Smooth muscle cell (in vitro differentiated cells): ENCODE measurements around the gene TMEM19. TPM values are rescaled to one million over a fixed set of nuclear protein-coding genes. Genes with fewer than 3 reads are reported as not detected.

ENCODE experiments used
- DNase-seq: peaks from one replicate; lab custom pipeline; 2025; ENCODE audit not compliant: unreplicated experiment; lab: John Stamatoyannopoulos, UW
- H2AFZ ChIP-seq: fragments of 200-600 bp; sonication (generic); 2 replicates; pipeline ENCODE4 v1.6.0; 2016; ENCODE audit warnings: antibody characterized with exemption, low read depth, mild to moderate bottlenecking
- H3F3A ChIP-seq: fragments of 200-600 bp; sonication (generic); 2 replicates; pipeline ENCODE4 v1.6.0; 2017; ENCODE audit warnings: antibody characterized with exemption, low read depth
- H3K27ac ChIP-seq: fragments of 200-600 bp; sonication (generic); 2 replicates; pipeline ENCODE4 v1.5.1; 2016; ENCODE audit warnings: low read depth, mild to moderate bottlenecking
- H3K27me3 ChIP-seq: fragments of 200-600 bp; sonication (generic); 2 replicates; pipeline ENCODE4 v1.6.1; 2016; ENCODE audit warnings: low read depth, mild to moderate bottlenecking
- H3K36me3 ChIP-seq: fragments of 200-600 bp; sonication (generic); 2 replicates; pipeline ENCODE4 v1.5.1; 2016; ENCODE audit warnings: low read depth
- H3K4me1 ChIP-seq: fragments of 200-600 bp; sonication (generic); 2 replicates; pipeline ENCODE4 v1.5.1; 2016; ENCODE audit warnings: low read depth
- H3K4me2 ChIP-seq: fragments of 200-600 bp; sonication (generic); 2 replicates; pipeline ENCODE4 v1.6.0; 2016; ENCODE audit warnings: mild to moderate bottlenecking
- H3K4me3 ChIP-seq: fragments of 200-600 bp; sonication (generic); 2 replicates; pipeline ENCODE4 v1.5.1; 2016; ENCODE audit warnings: mild to moderate bottlenecking
- H3K79me2 ChIP-seq: fragments of 200-600 bp; sonication (generic); 2 replicates; pipeline ENCODE4 v1.6.0; 2016; ENCODE audit warnings: low read depth, mild to moderate bottlenecking
- H3K9ac ChIP-seq: fragments of 200-600 bp; sonication (generic); 2 replicates; pipeline ENCODE4 v1.6.0; 2016; ENCODE audit warnings: low read depth
- H3K9me3 ChIP-seq: fragments of 200-600 bp; sonication (generic); replicated peaks from 2 replicates; pipeline ENCODE4 v1.5.1; 2016; ENCODE audit warnings: low read depth
- H4K20me1 ChIP-seq: fragments of 200-600 bp; sonication (generic); 2 replicates; pipeline ENCODE4 v1.6.0; 2016; ENCODE audit warnings: low read depth
- CTCF ChIP-seq: fragments of 200-600 bp; sonication (generic); IDR thresholded peaks from 2 replicates; pipeline ENCODE4 v1.5.1; 2017; ENCODE audit warnings: borderline replicate concordance, mild to moderate bottlenecking, antibody characterized with exemption; ENCODE audit not compliant: insufficient read depth, poor library complexity, severe bottlenecking
- WGBS: methylation state at CpG from one replicate; pipeline ENCODE4 v1.1.7; 2016; ENCODE audit warnings: low lambda C conversion rate; 5-methylcytosine and 5-hydroxymethylcytosine counted together
- polyA plus RNA-seq: library from polyadenylated mRNA; unstranded; fragments of >200 nt; fragmentation: Nextera tagmentation; extraction: Ambion mirVana; gene quantifications from 2 replicates; pipeline ENCODE4 v1.2.1, GENCODE V29; 2016
- total RNA-seq: library from RNA; depleted of rRNA; stranded (reverse); fragments of >200 nt; gene quantifications from 2 replicates; pipeline ENCODE4 v1.2.3, GENCODE V29; 2014

The TMEM19 gene
- total RNA-seq (11.8 and 19.6 TPM in 2 replicates), polyA plus RNA-seq (7.1 and 8.3 TPM in 2 replicates)

- WGBS, result 1% methylated on average over 61 of the region's 63 CpGs
- no peaks in the 10 kb centered on the region for H3K27me3 ChIP-seq
- H4K20me1 ChIP-seq, result no peaks in the 10 kb centered on the region
- H3K4me3 ChIP-seq, result peak within 1 kb of the TSS; percentile 71
- peak within 1 kb of the TSS; percentile 93 for H2AFZ ChIP-seq
- H3K4me1 ChIP-seq, result peaks cover 14% of the 10 kb centered on the region
- no peaks in the 10 kb centered on the region for H3F3A ChIP-seq
- H3K79me2 ChIP-seq, result peaks cover 13% of the 10 kb centered on the region
- no peak for TF ChIP-seq CTCF
- H3K36me3 ChIP-seq, result no peaks in the 10 kb centered on the region
- H3K27ac ChIP-seq, result peak within 1 kb of the TSS; percentile 65
- DNase-seq, result peak; percentile 90
- H3K4me2 ChIP-seq, result peak within 1 kb of the TSS; percentile 87
- no peaks in the 10 kb centered on the region for H3K9me3 ChIP-seq
- peak within 1 kb of the TSS; percentile 64 for H3K9ac ChIP-seq
Observed at GRCh38 chr12:71685914-71686657, at the start of gene TMEM19. Gene TMEM19 (plus strand): TSS chr12:71686082. CDS start chr12:71686681, 599 bp downstream.

- Histone ChIP-seq H3K36me3 (peaks cover 58% of the 10 kb centered on the region), H3K79me2 (peaks cover 34% of the 10 kb centered on the region), H3K9me3 (no peaks in the 10 kb centered on the region), H3K4me1 (no peaks in the 10 kb centered on the region), H3F3A (peaks cover 7% of the 10 kb centered on the region), H4K20me1 (peaks cover 69% of the 10 kb centered on the region), H3K9ac (no peak overlapping the region), H3K27me3 (no peaks in the 10 kb centered on the region), H2AFZ (no peak overlapping the region), H3K27ac (no peak overlapping the region), H3K4me2 (no peak overlapping the region), H3K4me3 (no peak overlapping the region)
- no peak for DNase-seq
- peak; percentile 69 for TF ChIP-seq CTCF
- 60% methylated on average over 3 of the region's 3 CpGs for WGBS
Observed at GRCh38 chr12:71636704-71637115, 49.2 kb upstream of the TMEM19 start.

GRCh38 chr12:71638499-71638898 lies 47.4 kb upstream of the TMEM19 start:
- H3K36me3 ChIP-seq, result peaks cover 48% of the 10 kb centered on the region

More at GRCh38 chr12:71638499-71638898, 47.4 kb upstream of the TMEM19 start:
- H3K4me1 ChIP-seq, result no peaks in the 10 kb centered on the region
- no peak overlapping the region for H3K9ac ChIP-seq
- H3K27ac ChIP-seq, result peak overlapping the region; percentile 21
- H3K4me3 ChIP-seq, result no peak overlapping the region
- peaks cover 78% of the 10 kb centered on the region for H4K20me1 ChIP-seq
- DNase-seq, result no peak
- no peak overlapping the region for H2AFZ ChIP-seq
- no peaks in the 10 kb centered on the region for H3K9me3 ChIP-seq
- no peak overlapping the region for H3K4me2 ChIP-seq
- H3K79me2 ChIP-seq, result peaks cover 42% of the 10 kb centered on the region
- no peaks in the 10 kb centered on the region for H3K27me3 ChIP-seq
- H3F3A ChIP-seq, result peaks cover 10% of the 10 kb centered on the region
- no peak for TF ChIP-seq CTCF
